Ishikawa (cell line): ENCODE results near the gene PSENEN.
A peak's percentile ranks its signal among the peaks of the same experiment; 100 is the strongest.

ENCODE experiments used
- CEBPB ChIP-seq: IDR thresholded peaks from 2 replicates; pipeline ENCODE4 v1.6.1; 2012
- CREB1 ChIP-seq: IDR thresholded peaks from 2 replicates; pipeline ENCODE4 v1.6.1; 2012; ENCODE audit warnings: low read depth
- EGR1 ChIP-seq: IDR thresholded peaks from 2 replicates; pipeline ENCODE4 v1.6.1; 2012
- EP300 ChIP-seq: IDR thresholded peaks from 2 replicates; pipeline ENCODE4 v1.6.1; 2012; ENCODE audit warnings: borderline replicate concordance
- FOXM1 ChIP-seq: IDR thresholded peaks from 2 replicates; pipeline ENCODE4 v1.6.1; 2012; ENCODE audit warnings: low read depth, borderline replicate concordance
- MAX ChIP-seq: IDR thresholded peaks from 2 replicates; pipeline ENCODE4 v1.6.1; 2012
- NFIC ChIP-seq: IDR thresholded peaks from 2 replicates; pipeline ENCODE4 v1.6.1; 2012
- RAD21 ChIP-seq: IDR thresholded peaks from 2 replicates; pipeline ENCODE4 v1.6.1; 2012; ENCODE audit warnings: low read depth
- REST ChIP-seq: IDR thresholded peaks from 2 replicates; pipeline ENCODE4 v1.6.1; 2012; ENCODE audit warnings: low read depth, mild to moderate bottlenecking
- TAF1 ChIP-seq: IDR thresholded peaks from 2 replicates; pipeline ENCODE4 v1.6.1; 2012; ENCODE audit warnings: low read depth, mild to moderate bottlenecking
- TCF12 ChIP-seq: IDR thresholded peaks from 2 replicates; pipeline ENCODE4 v1.6.1; 2012; ENCODE audit warnings: low read depth
- TEAD4 ChIP-seq: IDR thresholded peaks from 2 replicates; pipeline ENCODE4 v1.6.1; 2012
- USF1 ChIP-seq: IDR thresholded peaks from 2 replicates; pipeline ENCODE4 v1.6.1; 2012
- YY1 ChIP-seq: IDR thresholded peaks from 2 replicates; pipeline ENCODE4 v1.6.1; 2012; ENCODE audit warnings: low read depth
- ZBTB7A ChIP-seq: IDR thresholded peaks from 2 replicates; pipeline ENCODE4 v1.6.1; 2012; ENCODE audit warnings: low read depth

The PSENEN gene

GRCh38 chr19:35742121-35742724, 3.2 kb upstream of the PSENEN start, which contains the start of gene IGFLR1:
TSS of gene IGFLR1 (minus strand) at chr19:35742452. CDS start at chr19:35741180, 1,272 bp downstream.
- TF ChIP-seq NFIC (no peak), EP300 (no peak), YY1 (no peak)

- TF ChIP-seq NFIC (no peak), YY1 (no peak), EP300 (no peak), ZBTB7A (no peak), REST (no peak), CREB1 (no peak), TAF1 (no peak), FOXM1 (no peak), RAD21 (no peak), USF1 (no peak), TEAD4 (no peak), MAX (no peak), EGR1 (no peak), CEBPB (no peak), TCF12 (no peak)
These were observed 1.6 kb upstream of the PSENEN start for GRCh38 chr19:35743640-35744429.

GRCh38 chr19:35744430-35745327, 772 bp upstream of the PSENEN start:
- TF ChIP-seq TCF12 (no peak), MAX (peak; percentile 85), REST (no peak), TAF1 (no peak), TEAD4 (no peak), NFIC (no peak)

- TF ChIP-seq RAD21: no peak
- no peak for TF ChIP-seq TAF1
- no peak for TF ChIP-seq TEAD4
- no peak for TF ChIP-seq USF1
- TF ChIP-seq MAX: no peak
- no peak for TF ChIP-seq FOXM1
- TF ChIP-seq EGR1: no peak
- TF ChIP-seq YY1: no peak
- TF ChIP-seq NFIC: no peak
- no peak for TF ChIP-seq CEBPB
- TF ChIP-seq TCF12: no peak
- no peak for TF ChIP-seq REST
- TF ChIP-seq CREB1: no peak
- TF ChIP-seq ZBTB7A: no peak
- TF ChIP-seq EP300: no peak
These were observed 624 bp downstream of the PSENEN start for GRCh38 chr19:35746087-35746462.
